ENCODE measurements around the gene GRK5. TPM values are rescaled to one million over a fixed set of nuclear protein-coding genes. Genes with fewer than 3 reads are reported as not detected.

Gene GRK5
- total RNA-seq, 1 donor from 2014 or later, result 43.2 TPM

DNA sequence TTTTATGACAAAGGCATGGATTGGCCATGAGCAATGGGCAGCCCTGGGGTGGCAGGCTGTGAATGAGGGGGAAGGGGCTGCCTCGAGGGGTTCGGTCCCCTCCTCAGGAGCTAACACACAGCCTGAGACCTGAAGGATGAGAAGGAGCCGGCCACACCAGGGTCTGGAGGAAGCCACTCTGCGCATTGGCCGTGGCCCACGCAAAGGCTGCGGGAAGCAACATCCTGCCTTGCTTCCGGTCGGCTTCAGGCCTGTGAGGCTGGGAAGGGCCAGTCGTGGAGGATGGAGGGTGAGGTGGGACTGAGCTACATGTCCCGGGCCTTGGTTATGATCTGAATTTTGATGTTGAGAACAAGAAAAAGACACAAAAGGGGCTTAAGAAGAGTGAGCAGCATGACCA lies 285.8 kb downstream of the GRK5 start:
- H3K4me3 Mint-ChIP-seq (ENCODE audit: unreplicated experiment), result no peak overlapping the region
- no peaks in the 10 kb centered on the region for H3K27me3 Mint-ChIP-seq (ENCODE audit: unreplicated experiment)
- H3K9me3 Mint-ChIP-seq (ENCODE audit: unreplicated experiment), result no peaks in the 10 kb centered on the region
- TF ChIP-seq, protein P1, sequence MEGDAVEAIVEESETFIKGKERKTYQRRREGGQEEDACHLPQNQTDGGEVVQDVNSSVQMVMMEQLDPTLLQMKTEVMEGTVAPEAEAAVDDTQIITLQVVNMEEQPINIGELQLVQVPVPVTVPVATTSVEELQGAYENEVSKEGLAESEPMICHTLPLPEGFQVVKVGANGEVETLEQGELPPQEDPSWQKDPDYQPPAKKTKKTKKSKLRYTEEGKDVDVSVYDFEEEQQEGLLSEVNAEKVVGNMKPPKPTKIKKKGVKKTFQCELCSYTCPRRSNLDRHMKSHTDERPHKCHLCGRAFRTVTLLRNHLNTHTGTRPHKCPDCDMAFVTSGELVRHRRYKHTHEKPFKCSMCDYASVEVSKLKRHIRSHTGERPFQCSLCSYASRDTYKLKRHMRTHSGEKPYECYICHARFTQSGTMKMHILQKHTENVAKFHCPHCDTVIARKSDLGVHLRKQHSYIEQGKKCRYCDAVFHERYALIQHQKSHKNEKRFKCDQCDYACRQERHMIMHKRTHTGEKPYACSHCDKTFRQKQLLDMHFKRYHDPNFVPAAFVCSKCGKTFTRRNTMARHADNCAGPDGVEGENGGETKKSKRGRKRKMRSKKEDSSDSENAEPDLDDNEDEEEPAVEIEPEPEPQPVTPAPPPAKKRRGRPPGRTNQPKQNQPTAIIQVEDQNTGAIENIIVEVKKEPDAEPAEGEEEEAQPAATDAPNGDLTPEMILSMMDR (IDR thresholded peaks at IDR 0.05), result no peak
- H3K27ac Mint-ChIP-seq (ENCODE audit: unreplicated experiment), result no peak overlapping the region
- no peak for DNase-seq (ENCODE audit: extremely low spot score, unreplicated experiment)
- H3K4me1 Mint-ChIP-seq (ENCODE audit: unreplicated experiment), result peaks cover 8% of the 10 kb centered on the region
- no peaks in the 10 kb centered on the region for H3K36me3 Mint-ChIP-seq (ENCODE audit: unreplicated experiment)

DNA sequence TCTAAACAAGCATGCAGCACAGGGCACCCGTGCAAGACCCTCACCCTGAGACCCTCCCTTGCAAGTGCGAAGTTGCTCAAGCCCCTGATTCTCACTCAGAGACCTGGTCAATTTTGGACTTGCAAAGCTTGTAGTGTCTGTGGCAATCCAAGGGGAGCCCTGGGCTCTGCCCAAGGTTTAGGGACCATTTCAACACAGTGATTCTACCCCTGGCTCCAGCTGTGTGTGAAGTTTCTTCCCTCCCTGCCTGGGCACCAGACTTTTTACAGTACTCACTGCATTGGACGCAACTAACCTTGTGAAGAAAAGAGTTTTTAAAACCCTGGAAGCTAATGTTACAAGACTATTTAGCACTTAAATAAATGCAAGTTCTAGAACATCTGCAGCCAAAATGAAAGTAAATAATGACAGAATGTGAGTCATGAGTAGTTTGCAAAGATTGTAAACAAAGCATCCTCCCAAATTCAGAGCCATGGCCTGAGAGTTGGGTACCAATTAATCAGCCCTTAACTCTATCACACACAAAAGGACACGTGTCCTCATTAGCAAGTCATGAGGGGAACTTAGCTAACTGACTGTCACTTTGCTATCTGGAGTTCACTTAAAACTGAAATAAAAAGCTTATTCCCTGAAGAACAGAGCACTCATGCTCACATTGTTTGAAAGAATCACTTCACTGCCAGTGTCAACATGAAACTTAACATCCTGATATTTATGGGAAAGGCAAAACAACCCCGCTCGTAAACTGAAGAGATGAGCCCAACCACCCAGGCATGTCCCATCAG lies 287.1 kb downstream of the GRK5 start:
- Mint-ChIP-seq H3K4me1 (ENCODE audit: unreplicated experiment) (peaks cover 7% of the 10 kb centered on the region), H3K36me3 (ENCODE audit: unreplicated experiment) (no peaks in the 10 kb centered on the region), H3K9me3 (ENCODE audit: unreplicated experiment) (no peaks in the 10 kb centered on the region), H3K27ac (ENCODE audit: unreplicated experiment) (no peak overlapping the region), H3K4me3 (ENCODE audit: unreplicated experiment) (no peak overlapping the region), H3K27me3 (ENCODE audit: unreplicated experiment) (no peaks in the 10 kb centered on the region)
- no peak for DNase-seq (ENCODE audit: extremely low spot score, unreplicated experiment)
- TF ChIP-seq, protein P1 (IDR thresholded peaks at IDR 0.05), result no peak

DNA sequence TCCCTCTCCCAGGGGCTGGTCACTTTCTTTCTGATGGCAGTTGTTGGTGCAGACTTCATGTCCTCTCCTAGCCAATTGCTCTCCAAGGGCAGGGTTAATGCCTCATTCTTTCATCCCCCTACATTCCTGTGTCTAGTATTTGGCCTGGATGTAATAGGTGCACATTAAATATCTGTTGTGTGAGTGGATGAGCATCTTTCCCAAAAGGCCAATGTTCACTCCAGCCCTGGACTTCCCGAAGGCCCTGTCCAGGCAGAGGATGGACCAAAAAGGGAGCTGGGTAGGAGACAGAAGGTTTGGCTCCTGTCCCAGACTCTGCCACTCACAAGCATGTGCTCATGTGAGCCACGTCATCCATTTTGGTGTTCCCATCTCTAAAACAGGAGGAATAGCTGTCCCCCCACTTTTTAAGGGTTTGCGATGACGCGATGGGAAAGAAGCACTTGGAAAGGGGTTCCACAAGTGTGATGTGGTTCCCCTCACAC lies 287.7 kb downstream of the GRK5 start:
- DNase-seq (ENCODE audit: extremely low spot score, unreplicated experiment), result no peak
- Mint-ChIP-seq H3K4me1 (ENCODE audit: unreplicated experiment) (peaks cover 7% of the 10 kb centered on the region), H3K4me3 (ENCODE audit: unreplicated experiment) (no peak overlapping the region), H3K9me3 (ENCODE audit: unreplicated experiment) (no peaks in the 10 kb centered on the region), H3K36me3 (ENCODE audit: unreplicated experiment) (no peaks in the 10 kb centered on the region), H3K27me3 (ENCODE audit: unreplicated experiment) (no peaks in the 10 kb centered on the region), H3K27ac (ENCODE audit: unreplicated experiment) (no peak overlapping the region)
- TF ChIP-seq, protein P1 (IDR thresholded peaks at IDR 0.05), result no peak

DNA sequence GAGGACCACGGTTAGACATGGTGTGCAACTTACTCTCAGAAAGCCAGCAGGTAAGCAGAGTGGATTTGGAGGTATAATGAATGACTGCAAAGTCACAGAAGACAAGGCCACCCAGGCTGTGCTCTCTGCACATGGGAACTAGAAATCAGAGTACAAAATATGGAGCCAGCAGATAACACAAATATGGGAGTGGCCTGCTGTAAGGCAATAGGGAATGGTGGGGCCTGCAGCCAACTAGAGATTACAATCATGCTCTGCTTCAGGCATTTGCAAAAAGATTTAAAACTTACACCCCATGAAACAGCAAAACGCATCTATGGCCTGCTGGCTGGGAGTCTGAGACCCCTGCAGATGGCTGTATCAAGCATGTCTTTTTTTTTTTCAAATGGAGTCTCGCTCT lies 288.2 kb downstream of the GRK5 start:
- H3K4me3 Mint-ChIP-seq (ENCODE audit: unreplicated experiment), result no peak overlapping the region
- H3K27me3 Mint-ChIP-seq (ENCODE audit: unreplicated experiment), result no peaks in the 10 kb centered on the region
- H3K9me3 Mint-ChIP-seq (ENCODE audit: unreplicated experiment), result no peaks in the 10 kb centered on the region
- H3K36me3 Mint-ChIP-seq (ENCODE audit: unreplicated experiment), result no peaks in the 10 kb centered on the region
- no peak for DNase-seq (ENCODE audit: extremely low spot score, unreplicated experiment)
- no peak overlapping the region for H3K27ac Mint-ChIP-seq (ENCODE audit: unreplicated experiment)
- TF ChIP-seq, protein P1 (IDR thresholded peaks at IDR 0.05), result no peak
- H3K4me1 Mint-ChIP-seq (ENCODE audit: unreplicated experiment), result peaks cover 7% of the 10 kb centered on the region

DNA sequence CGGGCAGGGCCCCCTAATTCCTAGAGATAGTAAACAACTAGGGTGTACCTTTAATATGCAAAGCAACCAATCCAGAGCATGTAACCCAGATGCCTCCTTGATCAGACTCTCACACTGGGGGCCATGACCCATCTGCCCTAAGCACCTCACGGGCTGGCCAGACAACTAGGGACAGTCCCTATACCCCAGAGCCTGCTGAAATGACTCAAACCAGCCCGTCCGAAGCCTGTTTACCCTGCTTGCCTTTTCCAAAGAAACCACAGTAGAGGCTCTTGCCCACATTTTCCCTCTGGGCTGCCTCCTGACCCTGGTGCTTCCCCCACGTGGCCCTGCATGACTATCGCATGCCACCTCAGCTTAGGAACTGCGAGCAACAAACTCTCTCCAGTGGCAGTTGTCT lies 288.9 kb downstream of the GRK5 start:
- H3K27me3 Mint-ChIP-seq (ENCODE audit: unreplicated experiment), result no peaks in the 10 kb centered on the region
- no peak overlapping the region for H3K4me3 Mint-ChIP-seq (ENCODE audit: unreplicated experiment)
- H3K4me1 Mint-ChIP-seq (ENCODE audit: unreplicated experiment), result peaks cover 7% of the 10 kb centered on the region
- TF ChIP-seq, protein P1 (IDR thresholded peaks at IDR 0.05), result no peak
- no peaks in the 10 kb centered on the region for H3K9me3 Mint-ChIP-seq (ENCODE audit: unreplicated experiment)
- no peak overlapping the region for H3K27ac Mint-ChIP-seq (ENCODE audit: unreplicated experiment)
- H3K36me3 Mint-ChIP-seq (ENCODE audit: unreplicated experiment), result no peaks in the 10 kb centered on the region
- no peak for DNase-seq (ENCODE audit: extremely low spot score, unreplicated experiment)
